HepG2 (cell line): ENCODE measurements around the gene RPL34. TPM values are rescaled to one million over a fixed set of nuclear protein-coding genes. Genes with fewer than 3 reads are reported as not detected.

Experiments used
- ATRX ChIP-seq: sonication (generic); formaldehyde crosslinking; IDR thresholded peaks from 2 replicates; pipeline ENCODE4 v1.4.0; 2020; ENCODE audit warnings: missing genetic modification reagents, borderline replicate concordance
- GABPA ChIP-seq, 2 experiments: IDR thresholded peaks; 2 replicates each; pipeline ENCODE4 v1.6.1; 2011 to 2016; ENCODE audit warnings: low read depth in 2 of 2, low read length in 1 of 2, missing biosample characterization in 1 of 2, missing genetic modification characterization in 1 of 2
- GABPB1 ChIP-seq: IDR thresholded peaks from 2 replicates; pipeline ENCODE4 v1.6.1; 2016; ENCODE audit warnings: mild to moderate bottlenecking, missing genetic modification reagents, moderate library complexity, missing compliant biosample characterization
- GATAD2A ChIP-seq: IDR thresholded peaks from 2 replicates; pipeline ENCODE4 v1.6.1; 2016
- GFI1 ChIP-seq: sonication (generic); formaldehyde crosslinking; IDR thresholded peaks from 2 replicates; pipeline ENCODE4 v1.5.0; 2020; ENCODE audit warnings: missing genetic modification reagents, mild to moderate bottlenecking, borderline replicate concordance
- GTF3A ChIP-seq: sonication (generic); formaldehyde crosslinking; conservative IDR thresholded peaks from 2 replicates; pipeline ENCODE4 v1.4.0; 2020; ENCODE audit warnings: mild to moderate bottlenecking, missing genetic modification reagents
- KDM1A ChIP-seq: IDR thresholded peaks from 2 replicates; pipeline ENCODE4 v1.6.1; 2016; ENCODE audit warnings: missing compliant biosample characterization
- MYNN ChIP-seq: sonication (generic); formaldehyde crosslinking; IDR thresholded peaks from 2 replicates; pipeline ENCODE4 v1.4.0; 2020; ENCODE audit warnings: mild to moderate bottlenecking, low read depth, missing genetic modification reagents
- NFE2 ChIP-seq: sonication (generic); formaldehyde crosslinking; IDR thresholded peaks from 2 replicates; pipeline ENCODE4 v1.4.0; 2020; ENCODE audit warnings: missing genetic modification reagents
- NRL ChIP-seq: sonication (generic); formaldehyde crosslinking; IDR thresholded peaks from 2 replicates; pipeline ENCODE4 v1.5.0; 2020; ENCODE audit warnings: missing genetic modification reagents, mild to moderate bottlenecking, moderate library complexity, borderline replicate concordance
- ZFP1 ChIP-seq: IDR thresholded peaks from 2 replicates; pipeline ENCODE4 v1.6.1; 2016
- ZNF441 ChIP-seq: sonication (generic); formaldehyde crosslinking; IDR thresholded peaks from 2 replicates; pipeline ENCODE4 v1.7.0; 2021; ENCODE audit warnings: missing genetic modification reagents, borderline replicate concordance
- ZNF607 ChIP-seq: sonication (generic); formaldehyde crosslinking; IDR thresholded peaks from 2 replicates; pipeline ENCODE4 v1.5.1; 2020; ENCODE audit warnings: missing genetic modification reagents, mild to moderate bottlenecking, borderline replicate concordance
- polyA plus RNA-seq, 8 experiments: library from polyadenylated mRNA; depleted of rRNA in 3 of 8; stranded (reverse) in 7 of 8; unstranded in 1 of 8; fragments of >200 nt; fragmentation: Illumina TruSeq in 4 of 8; extraction: Trizol in 4 of 8; gene quantifications; 2 replicates each; pipeline versions ENCODE4 v1.2.1 to v1.2.3, GENCODE V29; 2011 to 2016; ENCODE audit warnings: low read depth in 4 of 8, missing spikeins in 1 of 8, mixed read lengths in 1 of 8; ENCODE audit not compliant: insufficient read depth in 1 of 8
- total RNA-seq, 5 experiments: library from RNA; depleted of rRNA; stranded (reverse); fragments of >200 nt; fragmentation: Illumina TruSeq; extraction: Trizol; gene quantifications; 2 replicates each; pipeline ENCODE4 v1.2.3, GENCODE V29; 2016; ENCODE audit warnings: low read depth in 1 of 5
- TF ChIP-seq, protein P1 (sequence below): sonication (generic); formaldehyde crosslinking; IDR thresholded peaks from 2 replicates; pipeline ENCODE4 v1.4.0; 2020; ENCODE audit warnings: missing genetic modification reagents, borderline replicate concordance
- TF ChIP-seq, protein P2 (sequence below): sonication (generic); formaldehyde crosslinking; IDR thresholded peaks from 2 replicates; pipeline ENCODE4 v1.4.0; 2020; ENCODE audit warnings: mild to moderate bottlenecking, missing genetic modification reagents
- TF ChIP-seq, protein P3 (sequence below): sonication (generic); formaldehyde crosslinking; IDR thresholded peaks from 2 replicates; pipeline ENCODE4 v1.5.0; 2020; ENCODE audit warnings: mild to moderate bottlenecking, missing genetic modification reagents, borderline replicate concordance
- TF ChIP-seq, protein P4 (sequence below): sonication (generic); formaldehyde crosslinking; IDR thresholded peaks from 2 replicates; pipeline ENCODE4 v1.4.0; 2020; ENCODE audit warnings: low read depth, missing genetic modification reagents

RPL34 gene
- total and polyA plus RNA-seq, 2 of the 13 experiments (the other 11 are each of a cell fraction or from before 2014, with no cell fraction given) = 2,235 to 3,985 TPM

DNA sequence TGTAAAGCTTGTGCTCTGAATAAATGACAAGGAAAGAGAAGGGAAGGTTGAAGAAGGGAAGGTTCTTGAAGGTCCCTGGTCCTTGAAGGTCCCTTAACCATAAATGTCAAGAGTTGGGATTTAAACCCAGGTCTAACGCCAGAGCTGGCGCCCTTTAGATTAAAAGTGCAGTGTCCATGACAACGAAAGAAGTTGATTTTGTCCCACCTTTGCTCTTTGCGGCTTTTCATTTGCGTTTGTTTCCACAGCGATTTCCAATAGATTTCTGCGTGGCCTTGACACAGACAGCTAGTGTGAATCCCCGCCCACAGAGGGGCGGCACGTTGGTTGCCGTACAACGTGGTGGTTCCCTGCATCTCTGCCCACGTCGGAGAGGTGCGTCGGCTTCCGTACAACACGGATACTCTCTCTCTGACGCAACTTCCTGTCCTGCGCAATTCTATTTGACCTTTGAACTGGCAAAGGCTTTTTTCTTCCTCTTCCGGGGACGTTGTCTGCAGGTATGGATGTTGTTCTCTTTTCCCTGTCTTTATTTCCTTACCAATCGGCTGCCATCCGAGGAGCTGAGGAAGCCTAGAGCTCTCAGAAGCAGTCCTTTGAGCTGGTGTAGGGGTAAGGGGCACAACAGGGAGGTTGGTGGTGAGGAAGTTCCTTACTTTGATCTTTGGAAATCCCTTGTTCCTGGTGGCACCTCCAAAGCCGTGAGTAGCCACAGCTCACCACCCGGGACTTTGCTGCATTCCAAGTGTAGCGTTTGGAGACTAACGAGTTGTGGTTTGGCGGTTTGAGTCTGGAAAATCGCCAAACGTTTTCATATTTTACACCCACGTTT lies at the start of gene RPL34 (continued):
- TF ChIP-seq, protein P1, sequence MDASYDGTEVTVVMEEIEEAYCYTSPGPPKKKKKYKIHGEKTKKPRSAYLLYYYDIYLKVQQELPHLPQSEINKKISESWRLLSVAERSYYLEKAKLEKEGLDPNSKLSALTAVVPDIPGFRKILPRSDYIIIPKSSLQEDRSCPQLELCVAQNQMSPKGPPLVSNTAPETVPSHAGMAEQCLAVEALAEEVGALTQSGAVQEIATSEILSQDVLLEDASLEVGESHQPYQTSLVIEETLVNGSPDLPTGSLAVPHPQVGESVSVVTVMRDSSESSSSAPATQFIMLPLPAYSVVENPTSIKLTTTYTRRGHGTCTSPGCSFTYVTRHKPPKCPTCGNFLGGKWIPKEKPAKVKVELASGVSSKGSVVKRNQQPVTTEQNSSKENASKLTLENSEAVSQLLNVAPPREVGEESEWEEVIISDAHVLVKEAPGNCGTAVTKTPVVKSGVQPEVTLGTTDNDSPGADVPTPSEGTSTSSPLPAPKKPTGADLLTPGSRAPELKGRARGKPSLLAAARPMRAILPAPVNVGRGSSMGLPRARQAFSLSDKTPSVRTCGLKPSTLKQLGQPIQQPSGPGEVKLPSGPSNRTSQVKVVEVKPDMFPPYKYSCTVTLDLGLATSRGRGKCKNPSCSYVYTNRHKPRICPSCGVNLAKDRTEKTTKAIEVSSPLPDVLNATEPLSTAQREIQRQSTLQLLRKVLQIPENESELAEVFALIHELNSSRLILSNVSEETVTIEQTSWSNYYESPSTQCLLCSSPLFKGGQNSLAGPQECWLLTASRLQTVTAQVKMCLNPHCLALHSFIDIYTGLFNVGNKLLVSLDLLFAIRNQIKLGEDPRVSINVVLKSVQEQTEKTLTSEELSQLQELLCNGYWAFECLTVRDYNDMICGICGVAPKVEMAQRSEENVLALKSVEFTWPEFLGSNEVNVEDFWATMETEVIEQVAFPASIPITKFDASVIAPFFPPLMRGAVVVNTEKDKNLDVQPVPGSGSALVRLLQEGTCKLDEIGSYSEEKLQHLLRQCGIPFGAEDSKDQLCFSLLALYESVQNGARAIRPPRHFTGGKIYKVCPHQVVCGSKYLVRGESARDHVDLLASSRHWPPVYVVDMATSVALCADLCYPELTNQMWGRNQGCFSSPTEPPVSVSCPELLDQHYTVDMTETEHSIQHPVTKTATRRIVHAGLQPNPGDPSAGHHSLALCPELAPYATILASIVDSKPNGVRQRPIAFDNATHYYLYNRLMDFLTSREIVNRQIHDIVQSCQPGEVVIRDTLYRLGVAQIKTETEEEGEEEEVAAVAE (CRISPR knock-in tag) = peak; percentile 96
- peak; percentile 62 for TF ChIP-seq GATAD2A
- no peak; the same call in 1 of the 2 replicates for TF ChIP-seq GFI1
- peak; percentile 68; the same call in 1 of the 2 replicates for TF ChIP-seq NRL (CRISPR knock-in tag)
- no peak for TF ChIP-seq KDM1A (CRISPR knock-in tag)
- TF ChIP-seq NFE2 (CRISPR knock-in tag) = no peak
- TF ChIP-seq, protein P2, sequence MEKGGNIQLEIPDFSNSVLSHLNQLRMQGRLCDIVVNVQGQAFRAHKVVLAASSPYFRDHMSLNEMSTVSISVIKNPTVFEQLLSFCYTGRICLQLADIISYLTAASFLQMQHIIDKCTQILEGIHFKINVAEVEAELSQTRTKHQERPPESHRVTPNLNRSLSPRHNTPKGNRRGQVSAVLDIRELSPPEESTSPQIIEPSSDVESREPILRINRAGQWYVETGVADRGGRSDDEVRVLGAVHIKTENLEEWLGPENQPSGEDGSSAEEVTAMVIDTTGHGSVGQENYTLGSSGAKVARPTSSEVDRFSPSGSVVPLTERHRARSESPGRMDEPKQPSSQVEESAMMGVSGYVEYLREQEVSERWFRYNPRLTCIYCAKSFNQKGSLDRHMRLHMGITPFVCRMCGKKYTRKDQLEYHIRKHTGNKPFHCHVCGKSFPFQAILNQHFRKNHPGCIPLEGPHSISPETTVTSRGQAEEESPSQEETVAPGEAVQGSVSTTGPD (CRISPR knock-in tag) = no peak
- TF ChIP-seq GABPA (IDR thresholded peaks at IDR 0.05; ENCODE audit: low read depth, low read length) = peak; percentile 85
- peak; percentile 100 for TF ChIP-seq GABPA (CRISPR knock-in tag; IDR thresholded peaks at IDR 0.05; ENCODE audit: low read depth)
- TF ChIP-seq, protein P3, sequence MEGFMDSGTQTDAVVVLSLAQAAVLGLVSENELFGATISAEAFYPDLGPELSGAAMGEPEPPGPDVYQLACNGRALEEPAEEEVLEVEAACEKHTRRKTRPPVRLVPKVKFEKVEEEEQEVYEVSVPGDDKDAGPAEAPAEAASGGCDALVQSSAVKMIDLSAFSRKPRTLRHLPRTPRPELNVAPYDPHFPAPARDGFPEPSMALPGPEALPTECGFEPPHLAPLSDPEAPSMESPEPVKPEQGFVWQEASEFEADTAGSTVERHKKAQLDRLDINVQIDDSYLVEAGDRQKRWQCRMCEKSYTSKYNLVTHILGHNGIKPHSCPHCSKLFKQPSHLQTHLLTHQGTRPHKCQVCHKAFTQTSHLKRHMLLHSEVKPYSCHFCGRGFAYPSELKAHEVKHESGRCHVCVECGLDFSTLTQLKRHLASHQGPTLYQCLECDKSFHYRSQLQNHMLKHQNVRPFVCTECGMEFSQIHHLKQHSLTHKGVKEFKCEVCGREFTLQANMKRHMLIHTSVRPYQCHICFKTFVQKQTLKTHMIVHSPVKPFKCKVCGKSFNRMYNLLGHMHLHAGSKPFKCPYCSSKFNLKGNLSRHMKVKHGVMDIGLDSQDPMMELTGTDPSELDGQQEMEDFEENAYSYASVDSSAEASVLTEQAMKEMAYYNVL (CRISPR knock-in tag) = no peak
- no peak for TF ChIP-seq GTF3A
- TF ChIP-seq MYNN = peak; percentile 81; the same call in 1 of the 2 replicates
- peak; percentile 79 for TF ChIP-seq ZNF607 (CRISPR knock-in tag)
- no peak for TF ChIP-seq ATRX (CRISPR knock-in tag)
- no peak for TF ChIP-seq ZFP1 (CRISPR knock-in tag)
- peak; percentile 97 for TF ChIP-seq GABPB1
- TF ChIP-seq ZNF441 (CRISPR knock-in tag) = 0 out of 2 replicates have a peak, but pooled peaks have one; percentile 59
- TF ChIP-seq, protein P4, sequence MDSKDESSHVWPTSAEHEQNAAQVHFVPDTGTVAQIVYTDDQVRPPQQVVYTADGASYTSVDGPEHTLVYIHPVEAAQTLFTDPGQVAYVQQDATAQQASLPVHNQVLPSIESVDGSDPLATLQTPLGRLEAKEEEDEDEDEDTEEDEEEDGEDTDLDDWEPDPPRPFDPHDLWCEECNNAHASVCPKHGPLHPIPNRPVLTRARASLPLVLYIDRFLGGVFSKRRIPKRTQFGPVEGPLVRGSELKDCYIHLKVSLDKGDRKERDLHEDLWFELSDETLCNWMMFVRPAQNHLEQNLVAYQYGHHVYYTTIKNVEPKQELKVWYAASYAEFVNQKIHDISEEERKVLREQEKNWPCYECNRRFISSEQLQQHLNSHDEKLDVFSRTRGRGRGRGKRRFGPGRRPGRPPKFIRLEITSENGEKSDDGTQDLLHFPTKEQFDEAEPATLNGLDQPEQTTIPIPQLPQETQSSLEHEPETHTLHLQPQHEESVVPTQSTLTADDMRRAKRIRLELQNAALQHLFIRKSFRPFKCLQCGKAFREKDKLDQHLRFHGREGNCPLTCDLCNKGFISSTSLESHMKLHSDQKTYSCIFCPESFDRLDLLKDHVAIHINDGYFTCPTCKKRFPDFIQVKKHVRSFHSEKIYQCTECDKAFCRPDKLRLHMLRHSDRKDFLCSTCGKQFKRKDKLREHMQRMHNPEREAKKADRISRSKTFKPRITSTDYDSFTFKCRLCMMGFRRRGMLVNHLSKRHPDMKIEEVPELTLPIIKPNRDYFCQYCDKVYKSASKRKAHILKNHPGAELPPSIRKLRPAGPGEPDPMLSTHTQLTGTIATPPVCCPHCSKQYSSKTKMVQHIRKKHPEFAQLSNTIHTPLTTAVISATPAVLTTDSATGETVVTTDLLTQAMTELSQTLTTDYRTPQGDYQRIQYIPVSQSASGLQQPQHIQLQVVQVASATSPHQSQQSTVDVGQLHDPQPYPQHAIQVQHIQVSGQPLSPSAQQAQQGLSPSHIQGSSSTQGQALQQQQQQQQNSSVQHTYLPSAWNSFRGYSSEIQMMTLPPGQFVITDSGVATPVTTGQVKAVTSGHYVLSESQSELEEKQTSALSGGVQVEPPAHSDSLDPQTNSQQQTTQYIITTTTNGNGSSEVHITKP = peak; percentile 31; the same call in 1 of the 2 replicates
